Measurements from ENCODE around the gene DES.

DES gene

DNA sequence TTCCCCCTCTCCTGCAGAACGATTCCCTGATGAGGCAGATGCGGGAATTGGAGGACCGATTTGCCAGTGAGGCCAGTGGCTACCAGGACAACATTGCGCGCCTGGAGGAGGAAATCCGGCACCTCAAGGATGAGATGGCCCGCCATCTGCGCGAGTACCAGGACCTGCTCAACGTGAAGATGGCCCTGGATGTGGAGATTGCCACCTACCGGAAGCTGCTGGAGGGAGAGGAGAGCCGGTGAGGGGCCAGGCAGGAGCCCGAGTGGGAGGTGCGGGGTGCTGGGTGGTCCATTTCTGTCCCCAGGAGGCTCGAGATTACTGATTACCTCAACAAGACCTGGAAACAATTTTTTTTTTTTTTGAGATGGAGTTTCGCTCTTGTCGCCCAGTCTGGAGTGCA lies 3.1 kb downstream of the DES start:
- TF ChIP-seq POLR2AphosphoS5 (IDR thresholded peaks at IDR 0.05; ENCODE audit: low read depth, low read length): no peak
- no peak for TF ChIP-seq FOXP2 (optimal IDR thresholded peaks at IDR 0.05; ENCODE audit: borderline replicate concordance, extremely low read depth, extremely low read length, insufficient read depth)
- TF ChIP-seq SIN3A (IDR thresholded peaks at IDR 0.05; ENCODE audit: borderline replicate concordance, insufficient read depth, low read length): no peak
- no peak for TF ChIP-seq TAF1 (IDR thresholded peaks at IDR 0.05; ENCODE audit: borderline replicate concordance, insufficient read depth, low read length)
- no peak for TF ChIP-seq REST (IDR thresholded peaks at IDR 0.05; ENCODE audit: insufficient read depth in 1 of 2, low read depth in 2 of 2, low read length in 2 of 2)

DNA sequence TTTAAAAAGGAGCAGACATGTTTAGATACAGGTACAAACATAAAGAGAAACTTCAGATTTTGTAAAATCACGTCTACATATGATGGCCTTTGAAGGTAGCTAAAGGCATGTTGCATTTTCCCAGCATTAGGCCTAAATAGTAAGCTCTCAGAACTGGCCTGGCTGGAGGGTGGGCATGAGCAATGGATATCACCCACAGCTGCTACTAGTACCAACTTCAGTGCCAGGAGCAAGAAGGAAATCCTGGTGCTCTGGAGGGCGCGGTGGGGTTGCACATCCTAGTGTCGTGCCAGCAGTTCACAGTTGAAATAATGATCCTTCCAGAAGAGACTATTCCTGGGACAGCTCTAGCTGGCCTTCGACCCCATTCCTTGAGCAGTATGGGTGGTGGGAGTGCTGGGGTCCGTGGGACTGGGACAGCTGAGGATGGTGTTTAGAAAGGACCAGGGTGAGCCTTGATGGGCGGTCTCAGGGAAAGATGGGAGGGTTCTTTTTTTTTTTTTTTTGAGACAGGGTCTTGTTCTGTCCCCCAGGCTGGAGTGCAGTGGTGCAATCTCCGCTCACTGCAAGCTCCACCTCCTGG lies 4.9 kb downstream of the DES start:
- TF ChIP-seq TAF1 (IDR thresholded peaks at IDR 0.05; ENCODE audit: borderline replicate concordance, insufficient read depth, low read length) (no peak), POLR2AphosphoS5 (IDR thresholded peaks at IDR 0.05; ENCODE audit: low read depth, low read length) (no peak), FOXP2 (optimal IDR thresholded peaks at IDR 0.05; ENCODE audit: borderline replicate concordance, extremely low read depth, extremely low read length, insufficient read depth) (no peak)

DNA sequence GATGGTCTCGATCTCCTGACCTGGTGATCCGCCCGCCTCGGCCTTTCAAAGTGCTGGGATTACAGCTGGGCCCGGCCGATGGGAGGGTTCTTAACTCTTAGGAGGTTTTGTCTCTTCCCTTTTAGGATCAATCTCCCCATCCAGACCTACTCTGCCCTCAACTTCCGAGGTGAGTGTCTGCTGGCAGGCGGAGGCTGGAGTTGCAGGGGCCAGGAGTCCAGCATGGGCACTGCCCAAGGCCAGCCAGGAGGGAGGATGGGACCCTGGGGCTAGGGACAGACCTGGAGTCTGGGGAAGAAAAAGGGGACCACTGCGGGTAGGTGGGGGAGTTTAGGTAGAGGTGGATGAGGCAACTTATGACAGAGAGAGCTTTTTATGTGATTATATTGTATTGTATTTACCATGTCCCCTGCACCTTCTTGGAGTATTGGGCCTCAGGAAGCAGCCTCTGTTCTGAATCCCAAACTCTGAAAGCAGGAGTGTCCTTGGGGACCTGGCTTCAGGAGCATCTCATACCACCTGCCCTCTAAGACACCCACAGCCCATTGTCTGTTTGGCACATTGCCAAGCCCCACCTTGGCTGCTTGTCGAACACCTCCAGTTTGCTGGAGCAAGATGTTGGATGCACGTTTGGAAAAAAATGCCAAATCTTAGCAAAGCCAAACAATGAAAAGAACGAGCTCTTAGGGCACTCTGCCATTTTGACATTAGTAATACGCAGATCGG lies 5.6 kb downstream of the DES start:
- TF ChIP-seq TAF1 (IDR thresholded peaks at IDR 0.05; ENCODE audit: borderline replicate concordance, insufficient read depth, low read length) (no peak), REST (IDR thresholded peaks at IDR 0.05; ENCODE audit: insufficient read depth in 1 of 2, low read depth in 2 of 2, low read length in 2 of 2) (no peak), FOXP2 (optimal IDR thresholded peaks at IDR 0.05; ENCODE audit: borderline replicate concordance, extremely low read depth, extremely low read length, insufficient read depth) (no peak), SIN3A (IDR thresholded peaks at IDR 0.05; ENCODE audit: borderline replicate concordance, insufficient read depth, low read length) (no peak), POLR2AphosphoS5 (IDR thresholded peaks at IDR 0.05; ENCODE audit: low read depth, low read length) (no peak)

DNA sequence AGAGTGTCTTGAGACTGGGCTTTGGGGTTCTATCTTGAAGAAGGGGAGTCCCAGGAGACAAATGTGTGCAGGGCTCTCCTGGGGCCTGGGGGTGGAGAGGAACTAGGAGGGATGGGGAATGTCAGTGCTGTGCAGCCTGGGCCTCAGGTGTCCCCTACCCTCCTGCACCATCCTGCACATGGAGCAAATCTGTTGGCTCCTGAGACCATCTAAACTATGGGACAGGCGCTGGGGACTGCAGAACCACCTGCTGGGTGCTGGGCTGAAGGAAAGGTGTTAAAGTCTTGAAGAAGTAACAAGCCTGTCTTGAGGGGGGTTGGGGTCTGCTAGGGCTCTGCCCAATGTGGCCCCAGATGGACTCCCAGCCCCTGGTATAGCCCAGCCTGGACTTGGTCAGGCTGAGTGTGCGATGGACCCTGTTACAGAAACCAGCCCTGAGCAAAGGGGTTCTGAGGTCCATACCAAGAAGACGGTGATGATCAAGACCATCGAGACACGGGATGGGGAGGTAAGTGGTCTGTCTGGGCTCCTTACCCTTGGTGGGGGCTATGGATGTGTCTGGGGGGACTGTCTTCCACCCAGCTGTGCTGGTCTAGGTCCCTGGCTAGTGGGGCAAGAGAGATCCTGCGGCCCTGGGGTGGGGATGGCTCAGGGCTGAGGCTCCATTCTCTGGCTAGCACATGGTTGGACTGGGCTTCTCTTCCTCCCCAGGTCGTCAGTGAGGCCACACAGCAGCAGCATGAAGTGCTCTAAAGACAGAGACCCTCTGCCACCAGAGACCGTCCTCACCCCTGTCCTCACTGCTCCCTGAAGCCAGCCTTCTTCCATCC lies 7.3 kb downstream of the DES start:
- TF ChIP-seq SIN3A (IDR thresholded peaks at IDR 0.05; ENCODE audit: borderline replicate concordance, insufficient read depth, low read length): no peak
- no peak for TF ChIP-seq REST (IDR thresholded peaks at IDR 0.05; ENCODE audit: insufficient read depth in 1 of 2, low read depth in 2 of 2, low read length in 2 of 2)

- no peak for TF ChIP-seq FOXP2 (optimal IDR thresholded peaks at IDR 0.05; ENCODE audit: borderline replicate concordance, extremely low read depth, extremely low read length, insufficient read depth)
- TF ChIP-seq POLR2AphosphoS5 (IDR thresholded peaks at IDR 0.05; ENCODE audit: low read depth, low read length): no peak
Observed at GRCh38 chr2:219426068-219426443, 7.9 kb downstream of the DES start.

Measured in PFSK-1 (cell line).